K562 (cell line): Measurements from ENCODE around the gene LHX5.

Experiments
- CHD2 ChIP-seq: IDR thresholded peaks from 2 replicates; pipeline ENCODE4 v1.6.1; 2011; ENCODE audit warnings: low read depth, low read length
- CREBBP ChIP-seq: IDR thresholded peaks from one replicate; pipeline ENCODE4 v1.6.1; 2012; ENCODE audit warnings: low read depth, mild to moderate bottlenecking, control low read depth, inconsistent platforms, low read length
- EGR1 ChIP-seq: fragments of 450-650 bp; conservative IDR thresholded peaks from 2 replicates; pipeline ENCODE4 v1.6.1; 2017; ENCODE audit warnings: mild to moderate bottlenecking
- ETV6 ChIP-seq, 3 experiments: fragments of 150-350 bp in 1 of 3; sonication (generic) in 1 of 3; formaldehyde crosslinking in 1 of 3; IDR thresholded peaks; 2 replicates each; pipeline versions ENCODE4 v1.6.1 to v1.8.0; 2014 to 2022; ENCODE audit warnings: borderline replicate concordance in 2 of 3, low read depth in 2 of 3, antibody characterized with exemption in 1 of 3, low read length in 1 of 3, mild to moderate bottlenecking in 1 of 3, missing genetic modification reagents in 1 of 3
- EZH2 ChIP-seq: IDR thresholded peaks from 2 replicates; pipeline ENCODE4 v1.6.1; 2012; ENCODE audit warnings: low read depth, mild to moderate bottlenecking, inconsistent platforms, low read length, borderline replicate concordance
- GABPA ChIP-seq: fragments of 200-800 bp; sonication (Bioruptor generic); conservative IDR thresholded peaks from 2 replicates; pipeline ENCODE4 v1.6.1; 2016; ENCODE audit warnings: low read depth, missing genetic modification characterization, missing compliant biosample characterization
- HCFC1 ChIP-seq: IDR thresholded peaks from 2 replicates; pipeline ENCODE4 v1.6.1; 2012; ENCODE audit warnings: low read depth, low read length, improper control_type of control experiment
- ILF3 ChIP-seq: fragments of 450-650 bp; IDR thresholded peaks from 2 replicates; pipeline ENCODE4 v1.6.1; 2018; ENCODE audit warnings: antibody characterized with exemption, mild to moderate bottlenecking, moderate library complexity, borderline replicate concordance
- ZEB2 ChIP-seq: fragments of 450-650 bp; IDR thresholded peaks from 2 replicates; pipeline ENCODE4 v1.6.1; 2016
- ZKSCAN1 ChIP-seq: fragments of 150-350 bp; IDR thresholded peaks from 2 replicates; pipeline ENCODE4 v1.6.1; 2016; ENCODE audit warnings: low read depth, low read length
- ZNF224 ChIP-seq: sonication (generic); formaldehyde crosslinking; IDR thresholded peaks from 2 replicates; pipeline ENCODE4 v1.8.0; 2022; ENCODE audit warnings: mild to moderate bottlenecking, missing genetic modification reagents
- TF ChIP-seq, protein P1 (sequence below): sonication (generic); formaldehyde crosslinking; IDR thresholded peaks from 2 replicates; pipeline ENCODE4 v1.5.0; 2020; ENCODE audit warnings: missing genetic modification reagents

DNA sequence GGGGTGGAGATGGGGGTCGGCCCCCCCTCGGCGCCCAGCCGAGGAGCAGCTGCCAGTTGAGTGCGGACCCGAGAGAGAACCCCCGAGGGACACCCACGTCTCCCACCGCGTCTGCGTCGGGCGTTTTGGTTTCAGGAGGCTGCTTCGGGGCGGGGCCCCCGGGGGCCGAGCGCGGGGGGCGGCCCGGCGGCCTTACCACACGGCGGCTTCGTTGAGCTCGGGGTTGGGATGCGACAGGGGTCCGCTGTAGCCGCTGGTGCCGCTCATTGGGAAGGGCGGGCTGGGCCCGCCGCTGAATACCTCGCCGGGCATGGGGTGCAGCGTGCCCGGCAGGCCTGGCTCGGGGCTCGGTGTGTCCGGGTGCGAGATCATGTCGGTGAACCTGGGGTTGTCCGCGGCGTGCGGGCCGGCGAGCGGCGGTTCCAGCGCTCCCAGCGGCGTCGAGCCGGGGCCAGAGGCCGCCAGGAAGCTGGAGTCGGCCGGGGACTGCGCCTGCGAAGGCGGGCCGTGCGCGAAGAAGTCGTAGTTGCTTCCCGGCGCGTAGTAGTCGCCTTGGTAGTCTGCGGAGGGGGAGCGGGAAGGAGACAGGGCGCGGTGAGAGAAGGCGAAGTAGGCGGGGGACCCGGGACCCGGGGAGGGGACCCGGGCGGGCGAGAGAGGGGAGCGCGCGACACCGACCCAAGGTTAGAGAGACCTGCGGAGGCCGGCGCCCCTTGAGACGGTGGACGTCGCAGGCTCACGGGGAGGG is 8.5 kb downstream of the LHX5 start:
- no peak for TF ChIP-seq CHD2
- TF ChIP-seq ZEB2: no peak
- TF ChIP-seq, protein P1, sequence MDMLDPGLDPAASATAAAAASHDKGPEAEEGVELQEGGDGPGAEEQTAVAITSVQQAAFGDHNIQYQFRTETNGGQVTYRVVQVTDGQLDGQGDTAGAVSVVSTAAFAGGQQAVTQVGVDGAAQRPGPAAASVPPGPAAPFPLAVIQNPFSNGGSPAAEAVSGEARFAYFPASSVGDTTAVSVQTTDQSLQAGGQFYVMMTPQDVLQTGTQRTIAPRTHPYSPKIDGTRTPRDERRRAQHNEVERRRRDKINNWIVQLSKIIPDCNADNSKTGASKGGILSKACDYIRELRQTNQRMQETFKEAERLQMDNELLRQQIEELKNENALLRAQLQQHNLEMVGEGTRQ (CRISPR knock-in tag): no peak
- TF ChIP-seq ILF3: no peak
- TF ChIP-seq GABPA (tag): no peak
- TF ChIP-seq EZH2: no peak
- TF ChIP-seq ZKSCAN1: no peak
- no peak for TF ChIP-seq CREBBP
- TF ChIP-seq ETV6 (IDR thresholded peaks at IDR 0.05; ENCODE audit: borderline replicate concordance in 1 of 2, low read depth in 2 of 2, low read length in 1 of 2): no peak
- TF ChIP-seq ETV6 (CRISPR knock-in tag; IDR thresholded peaks at IDR 0.05; ENCODE audit: borderline replicate concordance): no peak
- TF ChIP-seq ZNF224: no peak
- no peak for TF ChIP-seq EGR1
- no peak for TF ChIP-seq HCFC1
